Activated CD8-positive, alpha-beta T cell treated with anti-CD3 and anti-CD28 coated beads, Interleukin-2, amount 10 ng/mL, durations not matched to agents 7 days and 5 days (primary cell): ENCODE measurements around the gene EXOC4. TPM values are rescaled to one million over a fixed set of nuclear protein-coding genes. Genes with fewer than 3 reads are reported as not detected.

Experiments
- ATAC-seq: fragments of 150-1000 bp; cut with Tn5 transposase; one replicate; pipeline ENCODE4 v1.10.0; 2021; ENCODE audit warnings: moderate library complexity
- CTCF ChIA-PET: fragments of 350-600 bp; sonication (Branson Sonifier 250); formaldehyde crosslinking; loops from one replicate; lab custom pipeline; 2021; ENCODE audit warnings: antibody characterized with exemption; lab: Charles Lee
- POLR2A ChIA-PET: fragments of 350-600 bp; sonication (Branson Sonifier 250); formaldehyde crosslinking; loops from one replicate; lab custom pipeline; 2021; ENCODE audit warnings: antibody characterized with exemption; lab: Charles Lee
- DNase-seq: peaks from one replicate; pipeline ENCODE4 v3.0.0-alpha.2; 2020
- H3K27ac Mint-ChIP-seq: one replicate; pipeline ENCODE4 v1.8.0; 2021; ENCODE audit warnings: mild to moderate bottlenecking, mixed read lengths
- H3K27me3 Mint-ChIP-seq: one replicate; pipeline ENCODE4 v1.8.0; 2021; ENCODE audit warnings: low read depth, mixed read lengths
- H3K36me3 Mint-ChIP-seq: one replicate; pipeline ENCODE4 v1.8.0; 2021; ENCODE audit warnings: low read depth, mixed read lengths
- H3K4me1 Mint-ChIP-seq: one replicate; pipeline ENCODE4 v1.8.0; 2021; ENCODE audit warnings: low read depth, mixed read lengths
- H3K4me3 Mint-ChIP-seq: one replicate; pipeline ENCODE4 v1.8.0; 2021; ENCODE audit warnings: mild to moderate bottlenecking, mixed read lengths
- H3K9me3 Mint-ChIP-seq: one replicate; pipeline ENCODE4 v1.8.0; 2022; ENCODE audit warnings: mixed read lengths; ENCODE audit not compliant: insufficient read depth
- total RNA-seq, 2 experiments: library from RNA; stranded (reverse); gene quantifications; one replicate each; pipeline ENCODE4 v1.2.3, GENCODE V29; 2021

Gene EXOC4
- total RNA-seq, 2 experiments from 2014 or later = 68.2 to 75.1 TPM

DNA sequence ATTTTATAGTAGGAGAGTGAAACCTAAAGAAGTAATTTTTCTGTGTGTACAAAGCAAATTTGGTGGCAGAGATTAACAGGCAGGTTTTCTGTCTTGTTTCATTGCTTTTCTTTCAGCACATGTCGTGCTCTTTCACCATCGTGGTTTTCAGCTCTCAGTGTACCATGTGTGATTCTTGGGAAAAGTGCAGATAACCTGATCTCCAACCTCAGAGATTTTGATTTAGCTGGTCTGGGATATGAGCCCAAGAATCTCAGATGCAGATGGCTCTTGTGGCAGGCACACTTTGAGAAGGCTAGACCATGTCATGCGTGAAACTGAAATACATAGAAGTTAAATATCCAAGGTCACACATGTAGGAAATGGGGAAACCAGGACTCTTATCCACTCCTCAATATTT is 317.4 kb downstream of the EXOC4 start:
- no peak overlapping the region for H3K27ac Mint-ChIP-seq
- no peaks in the 10 kb centered on the region for H3K4me1 Mint-ChIP-seq
- CTCF ChIA-PET = no interaction called here
- no peaks in the 10 kb centered on the region for H3K9me3 Mint-ChIP-seq
- ATAC-seq (no peak), DNase-seq (no peak)
- H3K27me3 Mint-ChIP-seq = no peaks in the 10 kb centered on the region
- POLR2A ChIA-PET = no interaction called here
- peaks cover 2% of the 10 kb centered on the region for H3K36me3 Mint-ChIP-seq
- no peak overlapping the region for H3K4me3 Mint-ChIP-seq

DNA sequence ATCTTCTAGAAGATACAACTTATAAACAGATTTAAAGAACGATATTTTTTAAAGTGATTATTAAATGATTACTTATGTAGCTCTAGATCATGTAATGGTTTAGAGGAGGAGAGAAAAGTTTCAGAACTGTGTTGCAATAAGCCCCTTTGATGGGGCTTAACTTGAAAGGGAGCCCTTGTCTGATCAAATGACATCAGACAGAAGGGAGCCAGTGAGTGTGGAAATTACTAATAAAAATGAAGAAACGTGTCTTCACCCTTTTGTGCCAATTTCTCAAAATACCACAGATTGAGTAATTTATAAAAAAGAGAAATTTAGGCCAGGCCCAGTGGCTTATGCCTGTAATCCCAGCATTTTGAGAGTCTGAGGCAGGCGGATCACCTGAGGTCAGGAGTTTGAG is 318.2 kb downstream of the EXOC4 start:
- H3K4me1 Mint-ChIP-seq = no peaks in the 10 kb centered on the region
- ChIA-PET CTCF (no interaction called here), POLR2A (no interaction called here)
- no peak overlapping the region for H3K4me3 Mint-ChIP-seq
- DNase-seq = no peak
- H3K27ac Mint-ChIP-seq = no peak overlapping the region
- no peaks in the 10 kb centered on the region for H3K27me3 Mint-ChIP-seq
- ATAC-seq = no peak
- no peaks in the 10 kb centered on the region for H3K36me3 Mint-ChIP-seq
- H3K9me3 Mint-ChIP-seq = no peaks in the 10 kb centered on the region

DNA sequence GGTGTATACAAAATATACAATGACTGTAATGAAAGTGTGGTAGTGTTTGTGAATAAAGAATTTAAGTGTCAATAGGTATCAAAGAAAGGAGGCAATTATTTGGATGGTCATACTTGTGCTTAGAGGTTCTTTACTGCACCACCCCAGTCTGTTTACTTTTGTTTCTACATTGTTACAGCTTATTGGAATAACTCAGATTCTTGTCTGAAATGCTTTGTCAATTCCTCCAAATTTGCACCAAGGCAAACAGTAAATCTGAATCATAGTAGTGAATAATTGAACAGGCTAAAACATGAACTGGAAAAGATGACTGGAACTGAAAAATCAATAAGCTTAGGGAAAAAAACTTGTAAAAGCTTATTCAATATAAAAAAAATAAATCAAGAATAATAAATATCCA is 319.2 kb downstream of the EXOC4 start:
- Mint-ChIP-seq H3K9me3 (no peaks in the 10 kb centered on the region), H3K4me3 (no peak overlapping the region), H3K36me3 (no peaks in the 10 kb centered on the region), H3K4me1 (no peaks in the 10 kb centered on the region), H3K27me3 (no peaks in the 10 kb centered on the region), H3K27ac (no peak overlapping the region)
- ChIA-PET POLR2A (no interaction called here), CTCF (no interaction called here)
- DNase-seq = no peak
- no peak for ATAC-seq

DNA sequence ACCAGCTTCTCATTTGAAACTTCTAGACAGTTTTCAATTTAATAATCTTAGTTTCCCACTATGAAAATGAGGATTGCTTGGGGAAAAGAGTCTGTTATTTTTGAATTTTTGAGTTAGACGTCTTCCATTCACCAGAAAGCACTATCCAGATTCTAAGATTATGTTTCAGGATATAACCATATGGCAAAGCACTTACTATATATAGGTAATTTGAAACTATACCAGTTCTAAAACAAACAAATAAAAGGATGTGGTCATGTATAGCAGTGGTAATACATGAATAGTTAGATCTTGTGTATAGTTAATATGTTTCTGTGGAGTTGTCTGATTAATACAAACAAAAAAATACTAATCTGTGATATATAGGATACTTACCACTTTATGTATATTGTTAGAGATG is 320.0 kb downstream of the EXOC4 start:
- Mint-ChIP-seq H3K27me3 (no peaks in the 10 kb centered on the region), H3K36me3 (no peaks in the 10 kb centered on the region), H3K27ac (no peak overlapping the region), H3K4me3 (no peak overlapping the region), H3K9me3 (no peaks in the 10 kb centered on the region), H3K4me1 (no peaks in the 10 kb centered on the region)
- DNase-seq (no peak), ATAC-seq (no peak)
- POLR2A ChIA-PET = no interaction called here
- CTCF ChIA-PET = no interaction called here

DNA sequence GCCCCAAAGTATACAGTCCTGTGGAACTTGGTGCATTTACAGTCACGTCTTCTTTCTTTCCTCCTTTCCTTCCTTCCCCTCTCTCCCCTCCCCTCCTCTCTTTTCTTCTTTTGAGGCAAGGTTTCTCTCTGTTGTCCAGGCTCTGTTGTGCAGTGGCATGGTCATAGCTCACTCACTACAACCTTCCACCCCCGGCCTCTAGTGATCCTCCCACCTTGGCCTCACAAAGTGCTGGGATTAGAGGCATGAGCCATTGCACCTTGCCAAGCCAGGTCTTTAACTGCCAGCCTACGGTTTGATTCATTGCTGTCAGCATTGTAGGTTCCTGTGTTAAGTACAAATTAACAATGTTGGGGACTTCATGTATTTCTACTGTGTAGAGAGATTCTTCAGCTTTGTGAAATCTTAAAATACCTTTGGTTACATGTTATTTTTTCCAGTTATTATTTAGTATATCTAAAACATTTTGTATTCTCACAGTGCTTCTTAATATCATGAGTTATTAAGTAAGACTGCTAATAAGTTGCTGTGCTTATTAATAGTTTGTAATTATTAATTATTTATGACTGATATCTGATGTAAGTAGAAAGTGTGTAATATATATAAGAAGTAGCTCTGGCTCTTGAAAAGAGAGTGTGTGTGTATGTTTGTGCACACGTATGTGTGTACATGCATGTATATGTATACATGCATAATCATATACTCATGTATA is 320.8 kb downstream of the EXOC4 start:
- no peaks in the 10 kb centered on the region for H3K4me1 Mint-ChIP-seq
- no peak for DNase-seq
- CTCF ChIA-PET = interaction anchor here (1.2 kb wide), 1 partner anchor 10 kb away, joined by 3 read pairs; no protein-coding TSS in a partner anchor

DNA sequence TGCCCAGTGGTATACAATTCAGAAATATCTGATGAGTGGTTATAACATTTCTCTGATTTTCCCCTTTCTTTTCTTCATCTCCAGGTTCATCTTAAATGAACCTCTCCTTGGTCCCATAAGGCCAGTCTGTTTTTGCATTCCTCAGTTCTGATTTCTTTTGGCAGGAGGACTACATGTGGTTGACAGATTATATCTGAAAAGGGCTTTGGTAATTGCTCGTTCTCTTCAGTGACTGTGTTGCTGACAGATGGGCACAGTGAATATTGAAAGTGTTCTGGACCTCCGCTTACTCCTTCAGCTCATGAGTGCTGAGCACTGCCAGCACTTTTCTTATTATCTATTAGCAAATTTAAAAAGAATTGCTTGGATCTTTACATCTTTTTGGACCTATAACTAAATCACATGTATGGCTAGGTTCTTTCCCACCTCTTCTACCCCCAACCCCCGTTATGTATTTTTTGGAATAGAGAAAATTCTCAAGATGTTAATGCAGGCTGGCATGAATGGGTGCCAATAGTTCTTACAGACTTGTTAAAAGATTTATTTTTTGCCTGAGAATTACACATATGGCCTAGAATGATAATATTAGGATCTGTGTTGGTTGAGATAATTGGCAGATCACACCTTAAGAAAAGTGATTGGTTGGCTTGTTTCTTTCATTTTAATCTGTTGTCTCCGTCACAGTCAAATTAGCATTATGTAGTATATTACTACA is 323.0 kb downstream of the EXOC4 start:
- H3K27me3 Mint-ChIP-seq = no peaks in the 10 kb centered on the region
- H3K4me1 Mint-ChIP-seq = no peaks in the 10 kb centered on the region
- no peaks in the 10 kb centered on the region for H3K9me3 Mint-ChIP-seq
- peaks cover 6% of the 10 kb centered on the region for H3K36me3 Mint-ChIP-seq
- no peak overlapping the region for H3K27ac Mint-ChIP-seq
- H3K4me3 Mint-ChIP-seq = no peak overlapping the region
- ATAC-seq (no peak), DNase-seq (no peak)
- ChIA-PET CTCF (no interaction called here), POLR2A (no interaction called here)

More for the DNA sequence above, 320.8 kb downstream of the EXOC4 start:
- no peaks in the 10 kb centered on the region for H3K36me3 Mint-ChIP-seq
- POLR2A ChIA-PET = interaction anchor here (0.6 to 0.9 kb wide), 2 partner anchors 9 kb away, joined by 3 read pairs; no protein-coding TSS in a partner anchor
- H3K27ac Mint-ChIP-seq = no peak overlapping the region
- H3K9me3 Mint-ChIP-seq = no peaks in the 10 kb centered on the region
- H3K4me3 Mint-ChIP-seq = no peak overlapping the region
- ATAC-seq = no peak
- no peaks in the 10 kb centered on the region for H3K27me3 Mint-ChIP-seq

DNA sequence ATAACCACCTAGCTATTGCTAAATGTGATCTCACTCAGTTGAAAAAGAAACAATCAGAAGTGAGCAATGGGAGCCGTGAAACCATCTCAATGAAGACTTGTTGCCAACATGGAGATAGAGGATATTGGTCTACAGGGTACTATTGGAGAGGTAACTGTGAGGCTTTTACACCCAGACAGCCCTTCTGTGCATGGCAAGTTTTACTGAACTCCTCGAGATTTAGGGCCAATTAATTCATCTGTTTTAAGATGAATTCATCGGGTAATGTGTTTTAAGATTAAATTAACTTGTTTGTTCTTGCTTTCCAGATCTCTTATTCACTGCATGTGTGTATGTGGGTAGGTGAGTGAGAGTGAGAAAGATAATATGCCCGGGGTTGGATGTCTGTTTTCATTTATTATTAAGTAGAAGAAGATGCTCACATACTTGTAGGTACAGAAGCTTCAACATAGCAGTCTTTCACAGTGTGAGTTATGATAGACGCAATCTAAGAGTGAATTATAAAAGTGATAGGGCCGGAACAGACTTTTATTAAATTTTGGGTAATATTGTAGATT is 323.8 kb downstream of the EXOC4 start:
- CTCF ChIA-PET = no interaction called here
- H3K9me3 Mint-ChIP-seq = no peaks in the 10 kb centered on the region
- no peak for ATAC-seq

DNA sequence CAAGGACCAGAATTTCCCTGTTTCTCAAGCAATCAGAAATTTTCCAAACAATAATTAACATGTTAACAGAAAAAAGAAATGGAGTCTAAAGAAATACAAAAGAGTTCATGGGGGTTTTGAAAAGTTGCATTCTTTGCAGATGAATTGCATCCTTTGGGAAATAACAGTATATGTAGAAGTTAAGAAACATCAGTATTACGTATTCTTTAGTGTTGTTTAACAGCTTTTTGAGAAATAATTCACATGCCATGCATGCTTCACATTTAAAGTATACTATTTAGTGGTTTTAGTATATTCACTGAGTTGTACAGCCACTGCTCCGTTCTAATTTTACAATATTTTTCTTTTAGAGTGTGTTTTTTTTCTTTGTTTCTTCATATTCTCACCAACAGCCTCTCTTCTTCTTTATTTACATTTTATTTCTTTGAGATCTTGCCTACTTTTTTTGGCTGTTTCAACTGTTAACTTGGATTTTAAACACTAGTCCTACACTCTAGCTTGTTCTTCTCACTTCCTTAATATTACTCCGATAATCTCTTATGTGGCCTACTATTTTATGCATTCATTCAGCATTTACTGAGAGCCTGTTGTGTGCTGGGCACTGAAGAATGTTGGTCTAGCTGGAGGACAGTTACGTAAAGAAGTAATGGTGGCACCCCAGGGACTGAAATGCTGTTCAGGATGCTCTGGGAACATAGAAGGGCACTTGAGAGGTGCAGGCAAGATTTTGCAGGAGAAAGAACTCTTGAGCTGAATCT is 330.1 kb downstream of the EXOC4 start:
- Mint-ChIP-seq H3K4me1 (no peaks in the 10 kb centered on the region), H3K4me3 (no peak overlapping the region), H3K9me3 (peaks cover 5% of the 10 kb centered on the region), H3K27me3 (no peaks in the 10 kb centered on the region), H3K36me3 (peaks cover 7% of the 10 kb centered on the region), H3K27ac (no peak overlapping the region)
- POLR2A ChIA-PET = interaction anchor here (1.3 kb wide), 1 partner anchor 9 kb away, joined by 3 read pairs; no protein-coding TSS in a partner anchor
- DNase-seq (no peak), ATAC-seq (no peak)
- CTCF ChIA-PET = no interaction called here

More for the DNA sequence above, 323.8 kb downstream of the EXOC4 start:
- H3K4me1 Mint-ChIP-seq = no peaks in the 10 kb centered on the region
- no peak for DNase-seq
- POLR2A ChIA-PET = no interaction called here
- no peak overlapping the region for H3K27ac Mint-ChIP-seq
- peaks cover 7% of the 10 kb centered on the region for H3K36me3 Mint-ChIP-seq
- H3K27me3 Mint-ChIP-seq = no peaks in the 10 kb centered on the region
- no peak overlapping the region for H3K4me3 Mint-ChIP-seq

DNA sequence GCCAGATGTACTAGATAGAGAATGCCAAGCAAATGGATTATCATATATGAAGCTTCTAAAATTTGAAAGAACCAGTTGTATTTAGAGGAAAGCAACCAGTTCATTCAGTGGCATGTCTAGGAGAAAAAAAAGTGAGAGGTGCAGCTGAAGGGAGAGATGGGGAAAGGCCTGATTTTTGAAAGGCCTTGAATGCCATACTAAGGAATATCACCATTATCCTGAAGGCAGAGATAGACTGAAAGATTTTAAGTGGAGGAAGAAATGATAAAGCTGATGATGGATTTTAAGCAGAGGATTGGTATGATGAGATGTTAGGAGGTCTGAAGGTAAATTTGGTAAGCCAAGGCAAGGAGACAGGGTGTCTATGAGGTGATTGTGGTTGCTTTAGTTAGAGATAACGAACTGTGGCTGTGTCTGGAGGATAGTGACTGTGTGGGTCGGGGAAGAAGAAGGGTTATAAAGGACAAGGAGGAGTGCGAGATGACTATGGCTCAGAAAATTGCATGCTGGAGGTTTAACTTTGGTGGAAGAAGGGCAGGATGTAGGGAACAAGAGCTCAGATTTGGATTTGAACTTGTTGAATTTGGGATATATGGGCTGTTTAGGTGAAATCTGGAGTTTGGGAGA is 330.8 kb downstream of the EXOC4 start:
- ChIA-PET CTCF (no interaction called here), POLR2A (interaction anchor here (1.3 kb wide), 1 partner anchor 10 kb away, joined by 3 read pairs; no protein-coding TSS in a partner anchor)
- H3K27ac Mint-ChIP-seq = no peak overlapping the region
- H3K4me3 Mint-ChIP-seq = no peak overlapping the region
- no peaks in the 10 kb centered on the region for H3K27me3 Mint-ChIP-seq
- H3K4me1 Mint-ChIP-seq = no peaks in the 10 kb centered on the region
- ATAC-seq = no peak
- DNase-seq = no peak
- H3K9me3 Mint-ChIP-seq = peaks cover 5% of the 10 kb centered on the region
- H3K36me3 Mint-ChIP-seq = peaks cover 7% of the 10 kb centered on the region

DNA sequence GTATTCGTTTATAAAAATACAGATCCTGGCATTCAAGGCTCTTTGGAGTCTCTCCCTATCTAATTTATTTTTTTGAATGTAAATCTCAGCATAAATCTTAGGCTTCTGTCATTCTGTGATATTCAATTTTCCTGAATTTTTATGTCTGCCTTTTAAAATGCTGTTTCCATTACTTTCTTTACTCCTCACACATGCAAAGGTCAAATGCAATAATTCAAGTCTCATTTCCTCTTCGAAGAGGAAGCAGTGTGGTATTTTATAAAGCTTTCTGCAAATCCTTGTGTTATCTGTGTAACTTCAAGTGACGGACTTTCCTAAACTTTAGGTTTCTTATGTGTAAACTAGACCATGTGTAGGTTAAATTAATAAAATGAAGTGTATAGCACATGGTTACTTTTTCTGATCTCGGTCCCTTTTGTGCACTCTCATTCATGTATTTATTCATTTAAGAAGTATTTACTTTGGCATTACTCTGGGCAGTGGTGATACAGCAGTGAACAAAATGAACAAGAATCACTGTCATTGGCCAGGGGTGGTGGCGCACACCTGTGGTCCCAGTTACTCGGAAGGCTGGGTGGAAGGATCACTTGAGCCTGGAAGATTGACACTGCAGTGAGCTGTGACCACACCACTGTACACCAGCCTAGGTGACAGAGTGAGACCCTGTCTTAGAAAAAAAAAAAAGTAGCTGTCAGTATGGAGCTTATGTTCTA is 332.2 kb downstream of the EXOC4 start:
- ChIA-PET POLR2A (no interaction called here), CTCF (no interaction called here)
- Mint-ChIP-seq H3K36me3 (peaks cover 7% of the 10 kb centered on the region), H3K4me3 (no peak overlapping the region), H3K9me3 (peaks cover 5% of the 10 kb centered on the region), H3K27me3 (no peaks in the 10 kb centered on the region), H3K27ac (no peak overlapping the region), H3K4me1 (no peaks in the 10 kb centered on the region)
- ATAC-seq = no peak
- no peak for DNase-seq

DNA sequence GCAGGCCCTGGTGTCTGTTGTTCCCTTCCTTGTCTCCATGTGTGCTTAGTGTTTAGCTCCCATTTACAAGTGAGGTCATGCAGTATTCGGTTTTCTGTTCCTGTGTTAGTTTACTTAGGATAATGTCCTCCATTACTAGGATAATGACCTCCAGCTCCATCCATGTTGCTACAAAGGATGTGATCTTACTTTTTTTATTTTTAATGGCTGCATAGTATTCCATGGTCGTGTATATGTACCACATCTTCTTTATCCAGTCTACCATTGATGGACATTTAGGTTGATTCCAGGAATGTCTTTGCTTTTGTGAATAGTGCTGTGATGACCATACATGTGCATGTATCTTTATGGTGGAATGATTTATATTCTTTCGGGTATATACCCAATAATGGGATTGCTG is 333.4 kb downstream of the EXOC4 start:
- Mint-ChIP-seq H3K4me3 (no peak overlapping the region), H3K4me1 (no peaks in the 10 kb centered on the region), H3K9me3 (peaks cover 5% of the 10 kb centered on the region), H3K27me3 (no peaks in the 10 kb centered on the region), H3K36me3 (no peaks in the 10 kb centered on the region), H3K27ac (no peak overlapping the region)
- no peak for ATAC-seq
- DNase-seq = no peak
- ChIA-PET POLR2A (no interaction called here), CTCF (no interaction called here)
